Measurements from ENCODE around the gene PLEKHH3. TPM values are rescaled to one million over a fixed set of nuclear protein-coding genes. Genes with fewer than 3 reads are reported as not detected.
"Not testable (repeated sequence)": the region's sequence is repeated elsewhere in the genome, so short reads cannot be mapped to it uniquely, and the experiment has no call there.

PLEKHH3 gene
- total RNA-seq, 6 experiments from 2014 or later, result 16.4 to 22.4 (median 19.1) TPM

DNA sequence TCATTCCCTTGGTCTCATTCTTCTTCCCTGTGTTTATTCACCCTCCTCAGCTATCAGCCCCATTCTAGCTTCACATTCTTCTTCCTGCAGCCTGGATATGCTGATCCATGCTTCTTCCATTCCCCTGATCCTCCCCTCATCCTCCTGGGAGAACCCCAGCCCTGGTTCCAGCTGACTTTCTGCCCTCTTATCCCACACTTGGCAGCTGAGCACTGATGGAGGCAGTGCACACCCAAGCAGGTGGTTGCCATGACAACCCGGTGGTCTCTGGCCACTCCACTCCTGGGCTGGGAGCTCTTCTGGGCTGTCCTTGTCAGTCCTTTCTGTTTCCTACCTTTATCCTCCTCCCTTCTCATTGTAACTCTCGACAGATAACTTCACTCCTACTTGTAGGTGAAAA, 34.5 kb downstream of the PLEKHH3 start:
- TF ChIP-seq, protein P1, sequence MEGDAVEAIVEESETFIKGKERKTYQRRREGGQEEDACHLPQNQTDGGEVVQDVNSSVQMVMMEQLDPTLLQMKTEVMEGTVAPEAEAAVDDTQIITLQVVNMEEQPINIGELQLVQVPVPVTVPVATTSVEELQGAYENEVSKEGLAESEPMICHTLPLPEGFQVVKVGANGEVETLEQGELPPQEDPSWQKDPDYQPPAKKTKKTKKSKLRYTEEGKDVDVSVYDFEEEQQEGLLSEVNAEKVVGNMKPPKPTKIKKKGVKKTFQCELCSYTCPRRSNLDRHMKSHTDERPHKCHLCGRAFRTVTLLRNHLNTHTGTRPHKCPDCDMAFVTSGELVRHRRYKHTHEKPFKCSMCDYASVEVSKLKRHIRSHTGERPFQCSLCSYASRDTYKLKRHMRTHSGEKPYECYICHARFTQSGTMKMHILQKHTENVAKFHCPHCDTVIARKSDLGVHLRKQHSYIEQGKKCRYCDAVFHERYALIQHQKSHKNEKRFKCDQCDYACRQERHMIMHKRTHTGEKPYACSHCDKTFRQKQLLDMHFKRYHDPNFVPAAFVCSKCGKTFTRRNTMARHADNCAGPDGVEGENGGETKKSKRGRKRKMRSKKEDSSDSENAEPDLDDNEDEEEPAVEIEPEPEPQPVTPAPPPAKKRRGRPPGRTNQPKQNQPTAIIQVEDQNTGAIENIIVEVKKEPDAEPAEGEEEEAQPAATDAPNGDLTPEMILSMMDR (IDR thresholded peaks at IDR 0.05), result no peak
- DNase-seq, result no peak
- Mint-ChIP-seq H3K4me3 (no peak overlapping the region), H3K27me3 (ENCODE audit: insufficient read depth) (peaks cover 16% of the 10 kb centered on the region), H3K4me1 (ENCODE audit: low read depth) (no peaks in the 10 kb centered on the region), H3K27ac (no peak overlapping the region), H3K36me3 (ENCODE audit: low read depth) (no peaks in the 10 kb centered on the region), H3K9me3 (no peaks in the 10 kb centered on the region)

DNA sequence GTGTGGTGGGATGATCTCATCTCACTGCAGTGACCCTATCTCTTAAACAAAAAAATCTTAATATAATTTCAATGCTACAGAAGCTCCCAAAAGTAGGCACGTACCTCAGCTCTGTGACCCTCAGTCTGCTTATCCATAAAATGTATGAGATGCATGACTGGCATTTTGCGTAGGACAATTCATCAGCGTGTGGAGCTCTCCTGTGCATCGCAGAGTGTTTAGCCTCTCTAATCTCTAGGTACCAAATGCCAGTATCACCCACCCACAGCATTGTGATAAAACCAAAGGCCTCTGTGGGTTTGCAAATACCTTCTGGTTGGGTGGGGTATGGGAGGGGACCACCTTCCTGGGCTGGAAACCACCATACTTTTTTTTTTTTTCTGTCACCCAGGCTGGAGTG, 36.7 kb downstream of the PLEKHH3 start:
- Mint-ChIP-seq H3K4me3 (no peak overlapping the region), H3K36me3 (ENCODE audit: low read depth) (no peaks in the 10 kb centered on the region), H3K4me1 (ENCODE audit: low read depth) (no peaks in the 10 kb centered on the region), H3K9me3 (no peaks in the 10 kb centered on the region), H3K27ac (no peak overlapping the region), H3K27me3 (ENCODE audit: insufficient read depth) (peaks cover 18% of the 10 kb centered on the region)
- TF ChIP-seq, protein P1 (IDR thresholded peaks at IDR 0.05), result no peak
- DNase-seq, result no peak

DNA sequence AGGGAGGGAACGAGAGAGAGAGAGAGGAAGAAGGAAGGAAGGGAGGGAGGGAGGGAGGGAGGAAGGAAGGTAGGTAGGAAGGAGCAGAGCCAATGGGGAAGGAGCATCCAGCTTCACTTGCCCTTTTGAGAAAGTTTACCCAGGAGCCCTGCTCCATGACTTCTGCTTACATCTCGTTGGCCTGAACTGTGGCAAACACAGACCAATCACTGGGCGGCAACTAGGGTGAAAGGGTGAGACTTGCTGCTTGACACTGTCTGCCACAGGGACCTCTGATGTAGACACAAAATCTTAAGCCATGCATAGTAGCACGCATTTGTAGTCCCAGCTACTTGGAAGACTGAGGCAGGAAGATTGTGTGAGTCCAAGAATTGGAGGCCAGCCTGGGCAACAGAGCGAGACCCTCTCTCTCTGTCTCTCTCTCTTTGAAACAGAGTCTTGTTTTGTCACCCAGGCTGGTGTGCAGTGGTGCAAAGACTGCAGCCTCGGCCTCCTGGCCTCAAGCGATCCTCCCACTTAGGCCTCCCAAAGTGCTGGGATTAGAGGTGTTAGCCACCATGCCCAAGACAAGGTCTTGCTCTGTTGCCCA, 37.2 kb downstream of the PLEKHH3 start:
- TF ChIP-seq, protein P1 (IDR thresholded peaks at IDR 0.05), result no peak
- H3K4me3 Mint-ChIP-seq, result no peak overlapping the region

DNA sequence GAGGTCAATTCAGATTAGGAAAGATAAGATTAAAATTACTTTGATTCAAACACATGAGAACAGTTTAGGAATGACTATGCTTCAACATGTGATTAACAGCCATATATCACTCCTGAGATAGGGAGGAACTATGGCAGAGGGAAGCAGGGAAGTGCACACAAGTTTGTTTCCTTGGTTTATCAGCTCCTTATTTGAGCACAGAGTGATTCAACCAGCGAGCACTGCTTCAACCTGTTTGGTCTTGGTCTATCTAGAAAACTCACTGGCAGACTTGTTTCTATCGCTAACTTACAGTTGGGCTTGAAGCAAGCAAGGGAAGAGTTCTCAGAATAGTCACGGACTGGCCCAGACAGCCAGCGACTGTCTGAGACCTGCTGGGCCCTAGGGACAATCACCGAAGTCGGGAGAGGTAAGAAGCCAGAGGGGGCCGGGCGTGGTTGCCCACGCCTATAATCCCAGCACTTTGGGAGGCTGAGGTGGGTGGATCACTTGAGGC, 43.8 kb downstream of the PLEKHH3 start:
- TF ChIP-seq, protein P1 (IDR thresholded peaks at IDR 0.05), result no peak
- Mint-ChIP-seq H3K36me3 (ENCODE audit: low read depth) (no peaks in the 10 kb centered on the region), H3K27me3 (ENCODE audit: insufficient read depth) (peaks cover 4% of the 10 kb centered on the region; the same call in 1 of the 2 replicates), H3K4me1 (ENCODE audit: low read depth) (no peaks in the 10 kb centered on the region), H3K4me3 (no peak overlapping the region), H3K27ac (no peak overlapping the region), H3K9me3 (no peaks in the 10 kb centered on the region)
- DNase-seq, result no peak

More for the DNA sequence above, 37.2 kb downstream of the PLEKHH3 start:
- Mint-ChIP-seq H3K4me1 (ENCODE audit: low read depth) (no peaks in the 10 kb centered on the region), H3K9me3 (no peaks in the 10 kb centered on the region), H3K36me3 (ENCODE audit: low read depth) (no peaks in the 10 kb centered on the region), H3K27ac (no peak overlapping the region), H3K27me3 (ENCODE audit: insufficient read depth) (peaks cover 18% of the 10 kb centered on the region)
- no peak for DNase-seq

DNA sequence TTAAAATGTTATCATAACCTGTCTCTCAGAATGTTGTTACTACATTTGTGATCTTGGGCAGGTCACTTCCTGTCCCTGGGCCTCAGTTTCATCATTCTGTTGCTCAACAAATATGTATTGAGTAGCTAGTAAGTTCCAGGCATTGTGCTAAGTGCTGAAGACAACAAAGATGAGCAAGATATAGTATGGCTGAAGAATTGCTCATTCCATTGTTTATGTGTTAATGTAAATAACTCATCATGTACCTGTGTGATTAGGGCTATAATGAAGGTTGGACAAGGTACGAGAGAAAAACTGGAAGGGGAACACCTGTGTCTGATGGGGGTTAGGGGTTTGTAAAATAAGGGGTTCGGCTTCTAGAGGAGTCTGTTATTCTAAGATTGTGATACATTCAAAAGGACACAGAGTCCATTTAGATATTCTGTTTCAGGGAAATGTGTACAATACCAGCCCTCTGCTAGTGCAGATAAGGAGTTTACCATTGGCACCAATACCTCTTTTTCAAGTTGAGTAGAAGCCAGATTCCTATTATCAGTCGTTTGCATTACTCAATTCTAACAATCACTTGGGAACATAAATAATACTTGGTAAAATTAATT, 47.3 kb downstream of the PLEKHH3 start:
- DNase-seq, result no peak

DNA sequence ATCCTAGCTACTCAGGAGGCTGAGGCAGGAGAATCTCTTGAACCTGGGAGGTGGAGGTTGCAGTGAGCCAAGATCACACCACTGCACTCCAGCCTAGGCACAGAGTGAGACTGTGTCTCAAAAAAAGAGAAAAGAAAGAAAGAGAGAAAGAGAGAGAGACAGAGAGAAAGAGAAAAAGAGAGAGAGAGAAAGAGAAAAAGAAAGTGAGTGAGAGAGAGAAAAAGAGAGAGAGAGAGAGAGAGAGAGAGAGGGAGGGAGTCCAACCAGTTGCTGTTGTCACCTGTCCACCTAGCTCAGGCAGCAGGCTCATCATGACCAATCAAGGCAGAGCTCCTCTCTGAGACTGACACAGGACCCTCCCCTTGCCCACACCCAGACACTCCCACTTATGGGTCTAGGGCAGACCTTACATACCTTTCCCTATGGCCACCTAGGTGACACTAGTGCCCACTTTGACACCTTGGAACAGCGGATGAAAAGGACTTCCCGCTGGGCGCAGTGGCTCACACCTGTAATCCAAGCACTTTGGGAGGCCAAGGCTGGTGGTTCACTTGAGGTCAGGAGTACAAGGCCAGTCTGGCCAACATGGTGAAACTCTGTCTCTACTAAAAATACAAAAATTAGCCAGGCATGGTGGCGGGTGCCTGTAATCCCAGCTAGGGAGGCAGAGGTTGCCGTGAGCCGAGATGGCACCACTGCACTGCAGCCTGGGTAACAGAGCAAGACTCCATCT, 49.6 kb downstream of the PLEKHH3 start:
- H3K4me1 Mint-ChIP-seq (ENCODE audit: low read depth); H3K36me3 Mint-ChIP-seq (ENCODE audit: low read depth); H3K9me3 Mint-ChIP-seq; DNase-seq; H3K27ac Mint-ChIP-seq; H3K4me3 Mint-ChIP-seq; H3K27me3 Mint-ChIP-seq (ENCODE audit: insufficient read depth): not testable (repeated sequence)

More for the DNA sequence above, 47.3 kb downstream of the PLEKHH3 start:
- Mint-ChIP-seq H3K27me3 (ENCODE audit: insufficient read depth) (peaks cover 9% of the 10 kb centered on the region), H3K36me3 (ENCODE audit: low read depth) (no peaks in the 10 kb centered on the region), H3K4me1 (ENCODE audit: low read depth) (no peaks in the 10 kb centered on the region), H3K27ac (no peak overlapping the region), H3K4me3 (no peak overlapping the region), H3K9me3 (no peaks in the 10 kb centered on the region)
- TF ChIP-seq, protein P1 (IDR thresholded peaks at IDR 0.05), result no peak

Measured in HFFc6 (cell line).